GM13976 (cell line): Measurements from ENCODE around the gene BGN.

ENCODE experiments used
- DNase-seq: peaks from one replicate; pipeline ENCODE4 v3.0.0; 2012; ENCODE audit warnings: low spot score
- in situ Hi-C: fragments of 300-500 bp; cut with MboI; formaldehyde crosslinking; loops from one replicate; pipeline ENCODE4 v1.12.0; 2022; ENCODE audit warnings: low sequenced_read_pairs, mixed read lengths, inconsistent platforms; ENCODE audit not compliant: unreplicated experiment
- TF ChIP-seq, protein P1 (sequence below): IDR thresholded peaks from 2 replicates; pipeline ENCODE4 v1.5.1; 2012; ENCODE audit warnings: borderline replicate concordance, mild to moderate bottlenecking; ENCODE audit not compliant: insufficient read depth; ENCODE audit errors: extremely low read depth, missing control alignments, control extremely low read depth

Gene BGN

DNA sequence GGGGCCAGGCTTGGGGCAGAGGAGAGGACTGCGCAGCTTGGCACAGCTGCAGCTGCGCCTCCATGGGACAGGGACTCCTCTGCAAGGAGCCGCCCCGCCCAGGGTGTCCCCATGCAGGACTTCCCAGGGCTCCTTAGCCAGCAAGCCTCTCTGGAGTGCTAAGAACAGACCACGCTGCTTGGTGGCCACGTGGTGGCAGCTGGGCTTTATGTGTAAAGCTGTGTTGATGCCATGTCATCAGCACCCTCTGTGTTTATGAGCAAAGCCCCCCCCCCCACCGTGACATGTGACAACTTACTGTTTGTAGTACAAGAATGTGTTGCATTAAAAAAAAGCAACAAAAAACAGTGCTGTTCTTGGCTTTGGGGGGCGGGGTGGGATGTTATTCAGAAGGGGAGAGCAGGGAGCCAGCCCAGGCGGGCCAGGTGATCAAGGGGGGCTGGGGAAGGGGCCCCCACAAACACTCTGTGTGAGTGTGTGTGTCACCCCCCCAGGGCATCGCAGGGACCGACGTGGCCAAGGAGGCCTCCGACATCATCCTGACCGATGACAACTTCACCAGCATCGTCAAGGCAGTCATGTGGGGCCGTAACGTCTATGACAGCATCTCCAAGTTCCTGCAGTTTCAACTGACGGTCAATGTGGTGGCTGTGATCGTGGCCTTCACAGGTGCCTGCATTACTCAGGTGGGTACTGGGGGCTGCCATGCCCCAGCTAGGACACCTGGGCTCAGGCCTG, 63.0 kb downstream of the BGN start:
- TF ChIP-seq, protein P1, sequence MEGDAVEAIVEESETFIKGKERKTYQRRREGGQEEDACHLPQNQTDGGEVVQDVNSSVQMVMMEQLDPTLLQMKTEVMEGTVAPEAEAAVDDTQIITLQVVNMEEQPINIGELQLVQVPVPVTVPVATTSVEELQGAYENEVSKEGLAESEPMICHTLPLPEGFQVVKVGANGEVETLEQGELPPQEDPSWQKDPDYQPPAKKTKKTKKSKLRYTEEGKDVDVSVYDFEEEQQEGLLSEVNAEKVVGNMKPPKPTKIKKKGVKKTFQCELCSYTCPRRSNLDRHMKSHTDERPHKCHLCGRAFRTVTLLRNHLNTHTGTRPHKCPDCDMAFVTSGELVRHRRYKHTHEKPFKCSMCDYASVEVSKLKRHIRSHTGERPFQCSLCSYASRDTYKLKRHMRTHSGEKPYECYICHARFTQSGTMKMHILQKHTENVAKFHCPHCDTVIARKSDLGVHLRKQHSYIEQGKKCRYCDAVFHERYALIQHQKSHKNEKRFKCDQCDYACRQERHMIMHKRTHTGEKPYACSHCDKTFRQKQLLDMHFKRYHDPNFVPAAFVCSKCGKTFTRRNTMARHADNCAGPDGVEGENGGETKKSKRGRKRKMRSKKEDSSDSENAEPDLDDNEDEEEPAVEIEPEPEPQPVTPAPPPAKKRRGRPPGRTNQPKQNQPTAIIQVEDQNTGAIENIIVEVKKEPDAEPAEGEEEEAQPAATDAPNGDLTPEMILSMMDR: no peak
- in situ Hi-C loops: loop anchor here (5.0 kb wide), 1 partner anchor 60 kb away; no protein-coding TSS in a partner anchor
- DNase-seq: no peak
